ENCODE measurements around the gene COA8. TPM values are rescaled to one million over a fixed set of nuclear protein-coding genes. Genes with fewer than 3 reads are reported as not detected.

The COA8 gene
- total and polyA plus RNA-seq, 4 donors, result 30.6 to 59.8 (median 39.5) TPM

- DNase-seq, result peak in 2 of 3 donors; percentile 55 to 65
- H3K9ac ChIP-seq (ENCODE audit: insufficient read depth in 1 of 2, low read length in 2 of 2), result no peak overlapping the region
- H3K4me1 ChIP-seq (ENCODE audit: control insufficient read depth in 5 of 5, insufficient read depth in 5 of 5, low read length in 5 of 5), result peaks cover 0 to 34% (median 20%) of the 10 kb centered on the region in 5 donors
- no peaks in the 10 kb centered on the region for H3K9me3 ChIP-seq (ENCODE audit: control insufficient read depth in 4 of 4, insufficient read depth in 3 of 4, low read length in 3 of 4)
- H3K4me3 ChIP-seq, result no peak overlapping the region
- TF ChIP-seq CTCF (IDR thresholded peaks at IDR 0.05; ENCODE audit: control extremely low read depth, extremely low read depth), result peak; percentile 76
- H3K27ac ChIP-seq (ENCODE audit: low read depth in 1 of 2, low read length in 1 of 2), result peak overlapping the region in 1 of 2 donors; percentile 33
- no peaks in the 10 kb centered on the region for H3K36me3 ChIP-seq (ENCODE audit: control insufficient read depth in 4 of 4, insufficient read depth in 4 of 4, low read length in 4 of 4)
- no peak for ATAC-seq (ENCODE audit: insufficient read depth, low FRiP score)
- no peaks in the 10 kb centered on the region for H3K27me3 ChIP-seq (ENCODE audit: control insufficient read depth in 3 of 3, insufficient read depth in 3 of 3, low read length in 2 of 3)
- 47 to 60% methylated on average over 8 to 9 of the region's 9 CpGs for WGBS, 2 donors
Observed at GRCh38 chr14:103518422-103519042, 44.2 kb upstream of the COA8 start.

- Histone ChIP-seq H3K9me3 (ENCODE audit: control insufficient read depth in 4 of 4, insufficient read depth in 3 of 4, low read length in 3 of 4) (no peaks in the 10 kb centered on the region), H3K27me3 (ENCODE audit: control insufficient read depth in 3 of 3, insufficient read depth in 3 of 3, low read length in 2 of 3) (no peaks in the 10 kb centered on the region), H3K36me3 (ENCODE audit: control insufficient read depth in 4 of 4, insufficient read depth in 4 of 4, low read length in 4 of 4) (no peaks in the 10 kb centered on the region), H3K4me1 (ENCODE audit: control insufficient read depth in 5 of 5, insufficient read depth in 5 of 5, low read length in 5 of 5) (peaks cover 0 to 34% (median 21%) of the 10 kb centered on the region in 5 donors), H3K4me3 (no peak overlapping the region), H3K27ac (ENCODE audit: low read depth in 1 of 2, low read length in 1 of 2) (peak overlapping the region in 1 of 2 donors; percentile 33), H3K9ac (ENCODE audit: insufficient read depth in 1 of 2, low read length in 2 of 2) (no peak overlapping the region)
- no peak for DNase-seq
- ATAC-seq (ENCODE audit: insufficient read depth, low FRiP score), result no peak
- no peak for TF ChIP-seq CTCF (IDR thresholded peaks at IDR 0.05; ENCODE audit: control extremely low read depth, extremely low read depth)
- WGBS, 2 donors, result 35 to 39% methylated on average over 12 to 13 of the region's 13 CpGs
Observed at GRCh38 chr14:103519043-103519836, 43.5 kb upstream of the COA8 start.

- H3K4me3 ChIP-seq, result no peak overlapping the region
- no peak for ATAC-seq (ENCODE audit: insufficient read depth, low FRiP score)
- H3K36me3 ChIP-seq (ENCODE audit: control insufficient read depth in 4 of 4, insufficient read depth in 4 of 4, low read length in 4 of 4), result no peaks in the 10 kb centered on the region
- WGBS, 2 donors, result 73 to 84% methylated on average over 22 of the region's 22 CpGs
- H3K9ac ChIP-seq (ENCODE audit: insufficient read depth in 1 of 2, low read length in 2 of 2), result no peak overlapping the region
- no peaks in the 10 kb centered on the region for H3K9me3 ChIP-seq (ENCODE audit: control insufficient read depth in 4 of 4, insufficient read depth in 3 of 4, low read length in 3 of 4)
- no peak for DNase-seq
- no peaks in the 10 kb centered on the region for H3K27me3 ChIP-seq (ENCODE audit: control insufficient read depth in 3 of 3, insufficient read depth in 3 of 3, low read length in 2 of 3)
- peak overlapping the region in 1 of 2 donors; percentile 30 for H3K27ac ChIP-seq (ENCODE audit: low read depth in 1 of 2, low read length in 1 of 2)
- H3K4me1 ChIP-seq (ENCODE audit: control insufficient read depth in 5 of 5, insufficient read depth in 5 of 5, low read length in 5 of 5), result peaks cover 0 to 39% (median 21%) of the 10 kb centered on the region in 5 donors
- no peak for TF ChIP-seq CTCF (IDR thresholded peaks at IDR 0.05; ENCODE audit: control extremely low read depth, extremely low read depth)
Observed at GRCh38 chr14:103519837-103520212, 42.9 kb upstream of the COA8 start.

Measured in lung (tissue), 12 donors.